ENCODE data around the gene IRS4. TPM values are rescaled to one million over a fixed set of nuclear protein-coding genes. Genes with fewer than 3 reads are reported as not detected.

Gene IRS4
- total RNA-seq (2014; rRNA removed; shearing (Covaris generic)) = 5.9 and 7.9 TPM in 2 replicates

DNA sequence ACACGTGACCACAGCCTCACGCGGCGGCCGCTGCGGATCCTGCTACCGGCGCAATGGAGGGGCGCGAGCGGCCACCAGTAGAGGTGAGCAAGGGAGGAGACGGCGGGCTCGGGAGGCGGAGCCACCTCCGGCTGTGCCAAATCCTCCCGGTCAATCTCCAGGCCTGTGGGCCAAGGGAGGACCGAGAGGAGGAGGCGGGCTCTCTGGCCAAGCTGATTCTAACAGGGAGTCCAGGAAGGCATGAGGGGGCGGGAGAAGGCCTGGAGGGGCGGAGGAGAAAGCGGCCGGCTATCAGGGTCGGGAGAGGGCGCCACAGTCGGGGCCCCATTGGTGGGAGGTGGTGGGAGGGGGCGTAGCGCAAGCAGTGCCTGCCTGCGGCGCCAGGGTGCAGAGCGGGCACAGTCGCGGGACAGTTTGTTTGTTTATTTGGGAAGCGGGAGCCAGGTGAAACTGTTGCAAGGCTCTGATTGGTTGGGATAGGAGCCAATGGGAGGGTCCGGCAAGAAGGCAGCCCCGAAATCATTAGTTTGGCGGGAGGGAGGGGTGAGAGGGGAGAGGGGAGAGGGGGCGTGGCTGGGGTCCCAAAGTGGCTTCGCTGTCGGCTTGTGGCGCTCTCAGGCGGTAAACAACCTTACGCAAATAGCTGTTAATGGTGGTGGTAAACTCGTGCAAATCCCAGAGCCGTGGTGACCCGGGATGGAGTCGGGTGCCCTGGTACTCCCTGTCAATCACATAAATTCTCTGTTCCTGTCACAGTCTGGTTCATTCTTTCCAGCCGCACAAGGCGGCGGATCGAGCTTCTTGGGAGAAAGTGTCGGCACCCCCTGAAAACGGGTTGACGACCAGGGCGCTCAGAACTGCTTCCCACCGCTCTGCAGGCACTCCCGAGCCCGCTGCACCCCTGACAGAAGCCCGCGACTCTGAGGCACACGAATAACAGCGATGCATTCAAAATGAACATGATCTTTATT is at the start of gene IRS4:
Gene IRS4, minus strand, starts transcription at position 55 of the 971 bp plus-strand sequence.
- peak; percentile 92 for DNase-seq
- Histone ChIP-seq H3K4me3 (ENCODE audit: insufficient read depth, low read depth, low read length) (peak within 1 kb of the TSS; percentile 75), H3K27me3 (ENCODE audit: control insufficient read depth, insufficient read depth, low read length) (peaks cover 41% of the 10 kb centered on the region), H3K36me3 (replicated peaks; ENCODE audit: control insufficient read depth, insufficient read depth, low read length) (no peaks in the 10 kb centered on the region)

DNA sequence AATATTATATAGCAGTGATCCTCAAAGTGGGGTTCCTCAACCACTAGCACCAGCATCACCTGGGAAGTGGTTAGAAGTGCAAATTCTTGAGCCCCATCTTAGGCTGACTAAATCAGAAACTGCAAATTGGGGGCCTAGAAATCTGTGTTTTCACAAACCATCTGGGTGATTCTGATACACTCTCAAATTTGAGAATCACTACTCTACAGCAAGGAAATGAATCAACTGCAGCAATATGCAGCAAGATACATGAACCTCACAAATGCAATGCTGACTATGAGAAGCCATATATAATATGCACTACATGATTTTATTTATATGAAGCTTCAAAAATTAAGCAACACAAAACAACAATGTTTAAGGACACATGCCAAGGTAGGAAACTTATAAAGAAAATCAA is 36.2 kb upstream of the IRS4 start:
- DNase-seq = no peak
- no peaks in the 10 kb centered on the region for H3K27me3 ChIP-seq (ENCODE audit: control insufficient read depth, insufficient read depth, low read length)
- no peaks in the 10 kb centered on the region for H3K36me3 ChIP-seq (replicated peaks; ENCODE audit: control insufficient read depth, insufficient read depth, low read length)
- H3K4me3 ChIP-seq (ENCODE audit: insufficient read depth, low read depth, low read length) = no peak overlapping the region

DNA sequence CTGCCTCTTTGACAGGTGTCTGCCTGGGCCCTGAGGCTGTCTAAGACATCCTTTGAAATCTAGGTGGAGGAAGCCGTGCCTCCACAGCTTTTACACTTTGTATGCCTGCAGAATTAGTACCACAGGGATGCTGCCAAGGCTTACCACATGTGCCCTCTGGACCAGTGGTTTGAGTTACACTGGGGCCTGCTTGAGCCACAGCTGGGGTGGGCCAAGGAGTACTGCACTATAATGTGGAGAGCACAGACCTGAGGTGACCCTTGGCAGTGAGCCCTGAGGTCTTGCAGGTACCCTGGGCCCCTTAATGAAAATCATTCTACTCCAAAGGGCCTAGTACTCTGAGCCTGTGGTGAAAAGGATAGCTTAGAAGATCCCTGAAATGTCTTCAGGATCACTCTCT is 27.2 kb upstream of the IRS4 start:
- no peak overlapping the region for H3K4me3 ChIP-seq (ENCODE audit: insufficient read depth, low read depth, low read length)
- H3K36me3 ChIP-seq (replicated peaks; ENCODE audit: control insufficient read depth, insufficient read depth, low read length) = no peaks in the 10 kb centered on the region
- no peaks in the 10 kb centered on the region for H3K27me3 ChIP-seq (ENCODE audit: control insufficient read depth, insufficient read depth, low read length)
- no peak for DNase-seq

DNA sequence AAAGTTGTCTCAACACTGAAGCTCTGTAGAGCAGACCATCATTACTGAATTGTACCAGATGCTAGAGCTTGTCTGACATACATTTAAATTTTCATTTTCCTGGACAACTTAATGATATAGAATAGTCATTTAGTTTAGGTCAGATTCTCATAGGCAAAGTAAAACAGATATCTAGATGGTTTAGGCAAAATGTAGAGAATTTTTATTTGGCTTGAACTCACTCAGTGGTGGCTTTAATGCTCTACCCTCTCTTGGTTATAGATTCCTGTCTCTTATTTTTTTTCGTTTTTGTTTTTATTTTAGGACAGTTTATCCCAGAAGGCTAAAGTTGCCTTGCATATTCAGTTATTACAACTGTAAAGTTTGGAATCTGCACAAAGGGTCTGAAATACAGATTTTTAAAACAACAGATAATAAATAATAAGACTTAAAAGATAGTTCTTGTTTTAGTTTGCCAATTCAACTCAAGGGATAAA is 4.0 kb upstream of the IRS4 start:
- no peak overlapping the region for H3K4me3 ChIP-seq (ENCODE audit: insufficient read depth, low read depth, low read length)
- H3K36me3 ChIP-seq (replicated peaks; ENCODE audit: control insufficient read depth, insufficient read depth, low read length) = no peaks in the 10 kb centered on the region
- peaks cover 8% of the 10 kb centered on the region for H3K27me3 ChIP-seq (ENCODE audit: control insufficient read depth, insufficient read depth, low read length)
- no peak for DNase-seq

DNA sequence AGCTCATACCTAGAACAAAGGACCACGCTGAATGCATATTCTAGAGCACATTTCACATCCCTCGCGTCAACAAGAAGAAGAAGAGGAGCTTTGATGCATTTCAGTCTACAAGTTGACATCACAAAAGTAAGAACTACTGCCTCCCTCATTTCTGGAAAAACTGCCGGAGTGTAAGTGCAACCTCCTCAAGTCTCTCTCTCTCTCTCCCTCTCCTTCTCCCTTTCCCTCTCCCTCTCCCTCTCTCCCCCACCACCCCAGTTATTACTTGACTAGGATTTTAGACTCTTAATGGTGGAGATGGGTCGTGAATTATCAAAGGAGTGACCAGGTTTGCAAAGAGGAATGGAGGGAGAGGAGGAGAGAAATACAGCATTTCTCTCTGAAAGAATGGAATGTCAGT is 1.4 kb upstream of the IRS4 start:
- Histone ChIP-seq H3K4me3 (ENCODE audit: insufficient read depth, low read depth, low read length) (peak overlapping the region; percentile 75), H3K27me3 (ENCODE audit: control insufficient read depth, insufficient read depth, low read length) (peaks cover 34% of the 10 kb centered on the region), H3K36me3 (replicated peaks; ENCODE audit: control insufficient read depth, insufficient read depth, low read length) (no peaks in the 10 kb centered on the region)
- DNase-seq = no peak

DNA sequence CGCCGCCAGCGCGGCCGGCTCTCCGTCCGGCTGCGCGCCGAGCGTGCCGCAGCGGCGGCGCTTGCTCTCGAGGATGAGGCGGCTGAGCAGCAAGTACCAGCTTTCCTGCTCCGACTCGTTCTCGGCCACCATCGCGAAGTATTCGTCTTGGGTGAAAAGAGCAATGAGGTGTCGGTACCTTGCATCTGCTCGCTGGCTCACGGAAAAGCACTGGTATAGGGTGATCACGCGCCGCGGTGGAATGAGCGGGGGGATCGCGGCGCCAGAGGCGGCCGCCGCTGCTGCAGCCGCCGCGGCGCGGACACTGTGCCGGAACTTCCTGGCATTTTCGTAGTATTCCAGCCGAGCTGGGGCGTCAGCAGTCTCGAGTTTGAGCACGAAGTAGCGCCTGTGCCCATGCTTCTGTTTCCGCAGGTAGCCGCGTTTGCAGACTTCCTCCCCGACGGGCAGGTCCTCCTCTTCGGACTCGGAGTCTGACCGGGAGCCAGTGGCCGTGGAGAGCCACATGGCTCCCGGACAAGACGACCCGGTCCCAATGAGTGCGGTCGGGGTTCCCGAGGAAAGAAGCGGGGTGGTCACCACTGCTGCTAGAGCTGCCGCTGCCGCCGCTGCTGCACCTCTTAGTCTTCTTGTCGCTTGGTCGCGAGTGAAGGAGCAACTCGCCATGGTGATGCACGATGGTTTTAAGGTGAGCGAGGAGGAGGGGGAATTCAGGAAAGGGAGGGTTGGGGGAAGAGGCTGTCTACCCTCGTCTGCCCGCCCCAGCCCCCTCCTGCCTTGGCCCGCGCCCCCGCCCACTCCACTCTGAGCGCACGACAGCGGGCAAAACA is 469 bp downstream of the IRS4 start:
- peaks cover 42% of the 10 kb centered on the region for H3K27me3 ChIP-seq (ENCODE audit: control insufficient read depth, insufficient read depth, low read length)
- DNase-seq = peak; percentile 59
- H3K4me3 ChIP-seq (ENCODE audit: insufficient read depth, low read depth, low read length) = peak overlapping the region; percentile 75
- no peaks in the 10 kb centered on the region for H3K36me3 ChIP-seq (replicated peaks; ENCODE audit: control insufficient read depth, insufficient read depth, low read length)

DNA sequence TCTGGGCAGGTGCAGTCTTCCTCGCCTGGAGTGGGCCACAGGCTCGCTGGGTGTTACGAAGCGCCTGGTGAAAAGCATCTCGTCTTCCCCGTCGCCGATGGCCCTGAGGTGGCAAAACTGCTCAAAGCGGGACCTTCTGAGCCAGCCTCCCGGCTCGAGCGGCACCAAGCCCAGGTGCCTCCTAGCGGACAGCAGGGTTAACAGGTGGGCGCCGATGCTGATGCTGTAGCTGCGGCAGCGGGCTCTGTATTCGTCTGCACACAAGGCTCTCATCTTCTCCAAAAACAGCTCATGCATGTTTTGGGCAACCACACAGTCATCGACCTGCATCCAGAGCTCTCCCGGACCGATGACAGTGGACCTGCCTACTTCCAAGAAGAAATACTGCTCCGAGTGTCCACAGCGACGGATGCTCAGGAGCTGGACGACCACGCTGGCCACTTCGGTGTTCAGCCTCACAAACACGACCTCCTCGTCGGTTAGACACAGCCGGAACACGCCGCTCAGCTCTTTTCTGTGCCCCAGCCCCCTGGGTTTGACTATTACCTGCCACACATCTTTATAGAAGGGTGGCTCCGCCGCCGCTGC is 1.2 kb downstream of the IRS4 start:
- Histone ChIP-seq H3K4me3 (ENCODE audit: insufficient read depth, low read depth, low read length) (peak overlapping the region; percentile 75), H3K36me3 (replicated peaks; ENCODE audit: control insufficient read depth, insufficient read depth, low read length) (no peaks in the 10 kb centered on the region), H3K27me3 (ENCODE audit: control insufficient read depth, insufficient read depth, low read length) (peaks cover 42% of the 10 kb centered on the region)
- peak; percentile 81 for DNase-seq

DNA sequence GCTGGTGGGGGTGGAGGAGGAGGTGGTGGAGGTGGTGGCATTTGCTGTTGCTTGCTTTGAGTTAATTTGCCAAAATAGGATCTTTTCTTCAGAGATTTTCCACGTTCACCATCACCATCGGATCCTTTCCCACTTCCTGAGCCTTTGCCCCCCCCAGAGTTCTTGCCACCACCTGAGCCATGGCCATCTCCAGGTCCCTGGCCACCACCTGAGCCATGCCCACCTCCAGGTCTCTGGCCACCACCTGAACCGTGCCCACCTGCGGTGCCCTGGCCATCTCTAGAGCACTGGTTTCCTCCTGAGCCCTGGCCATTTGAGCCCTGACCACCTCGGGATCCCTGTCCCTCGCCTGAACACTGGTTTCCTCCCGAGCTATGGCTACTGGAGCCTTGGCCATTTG is 1.9 kb downstream of the IRS4 start:
- H3K4me3 ChIP-seq (ENCODE audit: insufficient read depth, low read depth, low read length) = no peak overlapping the region
- DNase-seq = no peak
- H3K27me3 ChIP-seq (ENCODE audit: control insufficient read depth, insufficient read depth, low read length) = peaks cover 42% of the 10 kb centered on the region
- no peaks in the 10 kb centered on the region for H3K36me3 ChIP-seq (replicated peaks; ENCODE audit: control insufficient read depth, insufficient read depth, low read length)

DNA sequence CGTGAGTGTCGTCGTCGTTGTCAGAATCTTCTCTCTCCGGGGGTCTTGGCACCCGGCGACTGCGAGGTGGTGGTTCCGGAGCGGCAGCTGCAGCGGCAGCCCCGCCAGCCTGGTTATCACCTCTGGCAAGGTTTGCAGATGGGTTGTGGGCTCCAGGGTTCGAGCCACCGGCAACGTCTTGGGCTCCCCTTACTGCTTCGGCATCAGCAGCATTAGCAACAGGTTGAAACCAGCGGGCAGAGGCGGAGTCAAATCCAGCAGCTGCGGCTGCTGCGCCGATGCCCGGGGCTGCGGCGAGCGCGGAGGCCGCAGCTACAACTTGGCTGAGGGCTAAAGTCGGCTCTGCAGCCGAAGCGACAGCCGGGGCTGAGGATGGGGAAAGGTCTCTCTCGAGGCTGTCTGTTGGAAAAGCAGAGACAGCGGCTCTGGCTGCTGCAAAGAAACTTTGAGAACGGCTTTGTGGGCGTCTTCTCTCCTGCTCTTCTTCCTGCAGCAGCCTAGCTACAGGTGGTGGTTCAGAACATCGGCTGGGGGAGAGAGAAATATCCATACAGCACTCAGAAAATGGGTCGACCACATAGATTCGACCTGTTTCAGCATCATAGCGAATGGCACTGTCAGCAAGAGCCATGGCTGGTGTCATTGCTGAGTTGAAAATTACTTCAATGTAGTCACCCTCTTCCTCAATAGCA is 3.6 kb downstream of the IRS4 start:
- H3K36me3 ChIP-seq (replicated peaks; ENCODE audit: control insufficient read depth, insufficient read depth, low read length) = no peaks in the 10 kb centered on the region
- DNase-seq = peak; percentile 78
- H3K27me3 ChIP-seq (ENCODE audit: control insufficient read depth, insufficient read depth, low read length) = peaks cover 42% of the 10 kb centered on the region
- peak overlapping the region; percentile 38 for H3K4me3 ChIP-seq (ENCODE audit: insufficient read depth, low read depth, low read length)

DNA sequence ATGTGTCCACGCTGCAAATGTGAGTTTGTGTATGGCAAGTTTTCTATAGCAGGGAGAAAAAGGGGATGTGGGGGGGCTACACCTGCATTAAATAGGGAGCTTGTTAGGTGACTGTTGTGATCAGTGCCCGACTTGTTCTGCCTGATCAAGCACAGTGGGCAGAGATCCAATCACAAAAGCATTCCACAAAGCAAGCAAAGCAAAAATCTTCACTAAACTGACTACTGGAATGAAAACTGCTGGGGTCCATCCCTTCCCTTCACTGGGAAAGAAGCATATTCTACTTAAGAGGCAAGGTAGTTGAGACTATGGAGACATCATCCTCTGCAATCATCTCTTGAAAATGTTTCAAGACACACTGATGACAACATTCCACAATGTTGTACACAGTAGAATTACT is 5.2 kb downstream of the IRS4 start:
- Histone ChIP-seq H3K27me3 (ENCODE audit: control insufficient read depth, insufficient read depth, low read length) (peaks cover 41% of the 10 kb centered on the region), H3K36me3 (replicated peaks; ENCODE audit: control insufficient read depth, insufficient read depth, low read length) (no peaks in the 10 kb centered on the region), H3K4me3 (ENCODE audit: insufficient read depth, low read depth, low read length) (no peak overlapping the region)
- peak; percentile 40 for DNase-seq

DNA sequence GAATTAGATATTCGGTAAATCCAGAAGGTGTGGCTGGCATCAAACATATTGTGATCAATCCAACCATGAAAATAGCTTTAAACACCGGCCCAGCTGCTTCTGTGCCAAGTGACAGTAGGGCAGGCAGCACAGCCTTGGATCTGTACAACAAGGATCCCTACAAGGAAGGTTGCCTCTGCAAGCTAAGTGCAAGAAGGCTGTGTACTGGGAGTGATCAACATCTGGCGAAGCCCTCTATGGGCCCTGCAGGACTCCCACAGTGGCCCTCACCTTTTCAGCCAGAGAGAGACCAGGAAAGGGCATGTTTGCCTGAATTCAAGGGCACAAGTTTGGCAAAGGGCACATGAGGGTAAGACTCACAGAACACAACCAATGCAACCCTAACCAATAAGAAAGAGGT is 9.6 kb downstream of the IRS4 start:
- no peak overlapping the region for H3K4me3 ChIP-seq (ENCODE audit: insufficient read depth, low read depth, low read length)

DNA sequence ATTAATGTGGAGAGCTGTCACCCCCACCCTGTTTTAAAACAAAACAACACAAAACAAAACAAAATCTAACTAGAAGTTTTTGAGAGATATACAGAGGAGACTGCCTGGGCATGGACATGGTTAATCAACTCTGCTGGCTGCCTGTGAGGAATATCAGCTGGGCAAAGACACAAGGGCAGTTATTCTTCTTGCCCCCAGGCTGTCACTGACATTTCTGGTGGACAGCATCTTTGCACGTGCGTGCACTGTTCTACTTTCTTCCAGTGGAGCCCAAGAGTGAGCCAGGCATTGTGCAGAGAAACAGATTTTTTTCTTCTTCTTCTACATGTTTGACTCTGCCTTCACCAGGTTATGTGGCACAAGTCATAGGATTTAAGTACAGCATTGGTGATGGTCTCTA is 13.8 kb downstream of the IRS4 start:
- Histone ChIP-seq H3K36me3 (replicated peaks; ENCODE audit: control insufficient read depth, insufficient read depth, low read length) (peaks cover 1% of the 10 kb centered on the region), H3K4me3 (ENCODE audit: insufficient read depth, low read depth, low read length) (no peak overlapping the region), H3K27me3 (ENCODE audit: control insufficient read depth, insufficient read depth, low read length) (no peaks in the 10 kb centered on the region)
- no peak for DNase-seq

More for the DNA sequence above, 9.6 kb downstream of the IRS4 start:
- peaks cover 1% of the 10 kb centered on the region; the same call in 1 of the 2 replicates for H3K27me3 ChIP-seq (ENCODE audit: control insufficient read depth, insufficient read depth, low read length)
- no peak for DNase-seq
- H3K36me3 ChIP-seq (replicated peaks; ENCODE audit: control insufficient read depth, insufficient read depth, low read length) = no peaks in the 10 kb centered on the region

DNA sequence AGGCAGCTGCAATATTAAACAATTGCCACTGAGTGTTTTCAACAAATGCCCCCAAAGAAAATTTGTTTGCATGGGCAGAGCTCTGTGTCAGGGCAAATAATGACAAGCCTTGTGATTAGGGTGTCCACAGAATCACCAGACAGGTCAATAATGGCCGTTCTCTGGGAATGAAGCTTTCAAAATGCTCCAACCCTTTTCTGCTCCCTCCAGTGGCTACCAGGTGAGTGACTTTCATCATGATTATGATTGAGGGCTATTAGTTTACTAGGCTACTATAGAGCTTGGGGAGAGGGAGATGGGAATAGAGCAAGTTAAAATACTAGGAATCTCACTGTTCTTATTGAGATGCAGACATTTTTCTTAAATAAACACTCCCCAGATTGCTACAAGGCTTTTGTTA is 23.5 kb downstream of the IRS4 start:
- no peak for DNase-seq
- Histone ChIP-seq H3K36me3 (replicated peaks; ENCODE audit: control insufficient read depth, insufficient read depth, low read length) (no peaks in the 10 kb centered on the region), H3K27me3 (ENCODE audit: control insufficient read depth, insufficient read depth, low read length) (no peaks in the 10 kb centered on the region), H3K4me3 (ENCODE audit: insufficient read depth, low read depth, low read length) (no peak overlapping the region)

DNA sequence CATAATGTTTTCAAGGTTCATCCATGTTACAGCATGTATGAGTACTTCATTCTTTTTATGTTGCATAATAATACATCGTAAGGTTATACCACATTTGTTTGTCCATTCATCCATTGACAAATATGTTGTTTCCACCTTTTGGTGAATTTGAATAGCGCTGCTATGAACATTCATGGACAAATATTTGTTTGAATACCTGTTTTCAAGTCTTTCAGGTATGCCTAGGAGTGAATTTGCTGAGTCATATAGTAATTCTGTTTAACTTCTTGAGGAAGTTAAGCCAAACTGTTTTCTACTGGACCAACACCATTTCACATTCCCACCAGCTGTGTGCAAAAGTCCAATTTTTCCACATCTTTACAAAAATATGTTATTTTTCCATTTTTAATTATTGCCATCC is 31.5 kb downstream of the IRS4 start:
- no peaks in the 10 kb centered on the region for H3K27me3 ChIP-seq (ENCODE audit: control insufficient read depth, insufficient read depth, low read length)
- H3K4me3 ChIP-seq (ENCODE audit: insufficient read depth, low read depth, low read length) = no peak overlapping the region
- DNase-seq = no peak
- H3K36me3 ChIP-seq (replicated peaks; ENCODE audit: control insufficient read depth, insufficient read depth, low read length) = no peaks in the 10 kb centered on the region

Measured in H7 (cell line).